Heart right ventricle (tissue), 16 donors: ENCODE results near the gene PADI4. TPM values are rescaled to one million over a fixed set of nuclear protein-coding genes. Genes with fewer than 3 reads are reported as not detected.
A peak's percentile ranks its signal among the peaks of the same experiment; 100 is the strongest.

ENCODE experiments used
- ATAC-seq, 8 donors: fragments of 200-7000 bp; cut with Tn5 transposase; one replicate each; pipeline ENCODE4 v1.9.1; 2020; ENCODE audit warnings: mild to moderate bottlenecking in 8 of 8, moderate library complexity in 8 of 8, moderate number of reproducible peaks in 1 of 8
- DNase-seq, 2 donors: peaks; one replicate each; pipeline ENCODE4 v3.0.0-alpha.2; 2020
- H3K27ac ChIP-seq, 10 donors: fragments of 200-600 bp; sonication (generic) in 2 of 10; one replicate each; pipeline versions ENCODE4 v1.5.0 to v1.8.0; 2020 to 2022; ENCODE audit warnings: mild to moderate bottlenecking in 3 of 10
- H3K27me3 ChIP-seq, 7 donors: fragments of 200-600 bp; one replicate each; pipeline ENCODE4 v1.8.0; 2021 to 2022; ENCODE audit warnings: mild to moderate bottlenecking in 2 of 7
- H3K36me3 ChIP-seq, 9 donors: fragments of 200-600 bp; sonication (generic) in 1 of 9; one replicate each; pipeline versions ENCODE4 v1.5.0 to v1.8.0; 2020 to 2022; ENCODE audit warnings: mild to moderate bottlenecking in 2 of 9
- H3K4me1 ChIP-seq, 9 donors: fragments of 200-600 bp; sonication (generic) in 1 of 9; one replicate each; pipeline versions ENCODE4 v1.5.0 to v1.8.0; 2020 to 2022; ENCODE audit warnings: mild to moderate bottlenecking in 4 of 9
- H3K4me3 ChIP-seq, 10 donors: fragments of 200-600 bp; sonication (generic) in 2 of 10; one replicate each; pipeline versions ENCODE4 v1.5.0 to v1.8.0; 2020 to 2022; ENCODE audit warnings: mild to moderate bottlenecking in 7 of 10, moderate library complexity in 2 of 10
- H3K9me3 ChIP-seq, 11 donors: fragments of 200-600 bp in 10 of 11; sonication (generic) in 2 of 11; one replicate each; pipeline versions ENCODE4 v1.5.0 to v1.8.0; 2013 to 2022; ENCODE audit warnings: mild to moderate bottlenecking in 2 of 11, control low read depth in 1 of 11, moderate library complexity in 1 of 11
- CTCF ChIP-seq, 9 donors: fragments of 200-600 bp; sonication (generic) in 2 of 9; IDR thresholded peaks; one replicate each; pipeline versions ENCODE4 v1.5.0 to v1.8.0; 2021 to 2022; ENCODE audit warnings: antibody characterized with exemption in 9 of 9, mild to moderate bottlenecking in 5 of 9, moderate library complexity in 1 of 9
- WGBS, 2 donors: extraction: QIAGEN DNeasy Blood & Tissue Kit; methylation state at CpG; one replicate each; pipeline ENCODE4 v1.1.7; 2013; ENCODE audit warnings: inconsistent platforms in 1 of 2; 5-methylcytosine and 5-hydroxymethylcytosine counted together
- intact Hi-C, 10 donors: fragments of 100-400 bp; cut with DNase I; formaldehyde crosslinking; loops; one replicate each; pipeline versions ENCODE4 v1.11.1 to v1.14.2; 2022
- polyA plus RNA-seq, 2 donors: library from polyadenylated mRNA; stranded (reverse); fragments of 200-250 nt; gene quantifications; one replicate each; pipeline ENCODE4 v1.2.3, GENCODE V29; 2013
- total RNA-seq, 10 donors: library from RNA; stranded (reverse); fragmentation: NEBNext Ultra II Directional in 3 of 10; extraction: Animal tissue kit (Norgen Biotek cat#: 25700) in 3 of 10; gene quantifications; one replicate each; pipeline versions ENCODE4 v1.2.1 to v1.2.4, GENCODE V29; 2021 to 2023
- donor health status: Arrhythmogenic right ventricular cardiomyopathy.
- donor health status: ischemic (EF 13 %, LVEDD 7.1; RV severe dilation, severe dysfunction).
- donor health status: healthy with polysubstance abuse.
- donor health status: DM: no; HTN: yes; CAD: no.
- donor health status: DM: no; HTN: no; CAD: no.
- donor health status: ischemic (EF 25% LVEDD 6.9; RV normal size, moderate dysfunction).
- donor health status: ischemic (EF 25% LVEDD 5.7; RV mildly dilated, moderate dysfunction).
- donor health status: healthy.
- donor health status: DM: yes; HTN: yes; CAD: no.
- donor health status: Ischemic cardiomyopathy.
- donor health status: ischemic (EF 35%, LVEDD 5.7; RV mildly dilated, moderate dysfunction).
- donor health status: nonischemic (EF 11% LVEDD 7.7; RV severe dilation, severe dysfunction).
- donor health status: DM: yes; HTN: yes; CAD: no.
- donor health status: PGD.
- donor health status: ischemic (EF 29% LVEDD 5.4; RV normal size, mild dysfunction).
- donor health status: nonischemic (EF 23%, LVEDD 6.1; RV moderate dilation, normal function).

Gene PADI4
- total and polyA plus RNA-seq, 12 donors: 0.06 to 3.0 (median 0.61) TPM; not detected in 2

- Histone ChIP-seq H3K9me3 (peaks cover 0 to 18% (median 0%) of the 10 kb centered on the region in 11 donors), H3K36me3 (no peaks in the 10 kb centered on the region), H3K4me3 (no peak overlapping the region), H3K27ac (no peak overlapping the region), H3K27me3 (peaks cover 0 to 36% (median 18%) of the 10 kb centered on the region in 7 donors), H3K4me1 (no peaks in the 10 kb centered on the region)
- intact Hi-C loops: no loop called here
- 80 to 81% methylated on average over 5 of the region's 5 CpGs for WGBS, 2 donors
- no peak for DNase-seq
- no peak for ATAC-seq
- TF ChIP-seq CTCF (IDR thresholded peaks at IDR 0.05): no peak
Measured at GRCh38 chr1:17296086-17296485, 11.9 kb upstream of the PADI4 start.

- Histone ChIP-seq H3K36me3 (no peaks in the 10 kb centered on the region), H3K4me1 (no peaks in the 10 kb centered on the region), H3K27ac (no peak overlapping the region), H3K27me3 (peaks cover 0 to 23% (median 11%) of the 10 kb centered on the region in 7 donors), H3K9me3 (peaks cover 0 to 32% (median 10%) of the 10 kb centered on the region in 11 donors), H3K4me3 (no peak overlapping the region)
- 72 to 75% methylated on average over 7 of the region's 7 CpGs for WGBS, 2 donors
- TF ChIP-seq CTCF (IDR thresholded peaks at IDR 0.05): no peak
- intact Hi-C loops: no loop called here
- DNase-seq (no peak), ATAC-seq (no peak)
Measured at GRCh38 chr1:17297991-17298390, 10.0 kb upstream of the PADI4 start.

GRCh38 chr1:17301767-17302166, 6.2 kb upstream of the PADI4 start:
- no peak for ATAC-seq
- Histone ChIP-seq H3K27ac (no peak overlapping the region), H3K27me3 (peaks cover 0 to 15% (median 3%) of the 10 kb centered on the region in 7 donors), H3K4me3 (no peak overlapping the region), H3K36me3 (no peaks in the 10 kb centered on the region), H3K4me1 (peaks cover 0 to 4% (median 0%) of the 10 kb centered on the region in 9 donors), H3K9me3 (peaks cover 0 to 37% (median 10%) of the 10 kb centered on the region in 11 donors)
- no peak for TF ChIP-seq CTCF (IDR thresholded peaks at IDR 0.05)
- intact Hi-C loops: no loop called here
- no peak for DNase-seq
- 81 to 85% methylated on average over 5 of the region's 5 CpGs for WGBS, 2 donors

GRCh38 chr1:17304151-17304825, 3.7 kb upstream of the PADI4 start:
- intact Hi-C loops: no loop called here
- Histone ChIP-seq H3K27me3 (peaks cover 0 to 39% (median 26%) of the 10 kb centered on the region in 7 donors), H3K27ac (peak overlapping the region in 1 of 10 donors; percentile 56), H3K9me3 (peaks cover 0 to 37% (median 10%) of the 10 kb centered on the region in 11 donors), H3K4me3 (no peak overlapping the region), H3K4me1 (peaks cover 0 to 4% (median 0%) of the 10 kb centered on the region in 9 donors), H3K36me3 (no peaks in the 10 kb centered on the region)
- ATAC-seq (peak in 1 of 8 donors; percentile 25), DNase-seq (no peak)
- no peak for TF ChIP-seq CTCF (IDR thresholded peaks at IDR 0.05)
- WGBS, 2 donors: 22 to 32% methylated on average over 6 of the region's 6 CpGs
